K562 (cell line): Measurements from ENCODE around the gene FRMD3. TPM values are rescaled to one million over a fixed set of nuclear protein-coding genes. Genes with fewer than 3 reads are reported as not detected.

Experiments used
- ATAC-seq: fragments of 200-7000 bp; cut with Tn5 transposase; 3 replicates; pipeline ENCODE4 v1.9.1; 2020; ENCODE audit warnings: moderate library complexity
- BruUV-seq: library from RNA; stranded (reverse); fragments of 400-500 nt; replicated peaks from 2 replicates; lab custom pipeline; 2021; lab: Mats Ljungman, UMichigan
- CTCF ChIA-PET: fragments of 300-600 bp; formaldehyde crosslinking; extraction: SDS; loops from one replicate; lab custom pipeline; 2021; ENCODE audit warnings: low intra/inter-chr PET ratio; lab: Yijun Ruan, JAX
- POLR2A ChIA-PET: fragments of 300-600, 350-650 bp; sonication (Branson Sonifier 250); formaldehyde crosslinking; extraction: SDS; loops from one replicate; lab custom pipeline; 2021; ENCODE audit warnings: antibody characterized with exemption, inconsistent platforms; lab: Yijun Ruan, JAX
- DNase-seq, 4 experiments: peaks; one replicate each; pipeline versions ENCODE4 v3.0.0 to v3.0.0-alpha.2; 2011 to 2018; ENCODE audit warnings: low spot score in 3 of 4, mixed read lengths in 3 of 4; ENCODE audit errors: extremely low read depth in 1 of 4
- FAIRE-seq: peaks from 2 replicates; lab custom pipeline; 2011; peaks lifted over from hg19 to GRCh38; lab: Jason Lieb, UNC
- H2AFZ ChIP-seq: 2 replicates; pipeline ENCODE4 v1.6.0; 2011; ENCODE audit warnings: low read depth, low read length, control low read depth, inconsistent platforms
- H3K27ac ChIP-seq: fragments of 200-600 bp; 3 replicates; pipeline ENCODE4 v1.8.0; 2011; ENCODE audit warnings: low read depth, mild to moderate bottlenecking, control low read depth, inconsistent platforms, low read length, moderate library complexity, mixed read lengths; ENCODE audit errors: extremely low read depth
- H3K27me3 ChIP-seq, 2 experiments: fragments of 300-600 bp in 1 of 2; 2 replicates in 1 of 2; 3 replicates in 1 of 2; pipeline versions ENCODE4 v1.6.0 to v1.8.0; 2011; ENCODE audit warnings: inconsistent platforms in 2 of 2, low read length in 2 of 2, mild to moderate bottlenecking in 1 of 2, mixed read lengths in 1 of 2, moderate library complexity in 1 of 2; ENCODE audit not compliant: control insufficient read depth in 2 of 2, insufficient read depth in 2 of 2
- H3K36me3 ChIP-seq: fragments of 300-600 bp; 3 replicates; pipeline ENCODE4 v1.8.0; 2011; ENCODE audit warnings: mild to moderate bottlenecking, low read length, inconsistent platforms; ENCODE audit not compliant: control insufficient read depth, insufficient read depth
- H3K4me1 ChIP-seq, 2 experiments: fragments of 200-600 bp in 1 of 2; replicated peaks in 1 of 2; 2 replicates in 1 of 2; 3 replicates in 1 of 2; pipeline versions ENCODE4 v1.5.1 to v1.8.0; 2011; ENCODE audit warnings: inconsistent platforms in 2 of 2, low read length in 2 of 2, mild to moderate bottlenecking in 1 of 2, mixed read lengths in 1 of 2, moderate library complexity in 1 of 2; ENCODE audit not compliant: control insufficient read depth in 2 of 2, insufficient read depth in 2 of 2
- H3K4me2 ChIP-seq: 2 replicates; pipeline ENCODE4 v1.6.1; 2011; ENCODE audit warnings: low read length, control low read depth, inconsistent platforms, mixed read lengths; ENCODE audit not compliant: insufficient read depth
- H3K4me3 ChIP-seq: fragments of 200-600 bp; sonication (generic), shearing (Covaris generic); 2 replicates; pipeline ENCODE4 v1.5.1; 2016; ENCODE audit warnings: control low read depth, inconsistent platforms
- H3K79me2 ChIP-seq: fragments of 200-600 bp; 3 replicates; pipeline ENCODE4 v1.8.0; 2011; ENCODE audit warnings: low read length, inconsistent platforms; ENCODE audit not compliant: control insufficient read depth, insufficient read depth
- H3K9ac ChIP-seq, 2 experiments: 2 replicates each; pipeline versions ENCODE4 v1.6.0 to v1.6.1; 2011; ENCODE audit warnings: low read depth in 2 of 2, low read length in 2 of 2, control low read depth in 1 of 2, inconsistent platforms in 1 of 2, mild to moderate bottlenecking in 1 of 2, mixed read lengths in 1 of 2; ENCODE audit not compliant: insufficient read depth in 1 of 2
- H3K9me1 ChIP-seq: one replicate; pipeline ENCODE4 v1.6.0; 2011; ENCODE audit warnings: inconsistent platforms, mild to moderate bottlenecking, low read length, moderate library complexity; ENCODE audit not compliant: control insufficient read depth, insufficient read depth
- H3K9me3 ChIP-seq: replicated peaks from 2 replicates; pipeline ENCODE4 v1.5.1; 2011; ENCODE audit warnings: low read depth, low read length, inconsistent platforms; ENCODE audit not compliant: control insufficient read depth, insufficient read depth
- H4K20me1 ChIP-seq: replicated peaks from 2 replicates; pipeline ENCODE4 v1.6.1; 2011; ENCODE audit warnings: low read length, inconsistent platforms, mixed read lengths; ENCODE audit not compliant: control insufficient read depth, insufficient read depth
- DMBX1 ChIP-seq: fragments of 250-450 bp; sonication (Bioruptor Pico); IDR thresholded peaks from 2 replicates; pipeline ENCODE4 v1.8.0; 2022; ENCODE audit warnings: inconsistent platforms, mild to moderate bottlenecking, moderate library complexity, borderline replicate concordance
- EP400 ChIP-seq: fragments of 450-650 bp; IDR thresholded peaks from 2 replicates; pipeline ENCODE4 v1.6.1; 2017; ENCODE audit warnings: antibody characterized with exemption, mild to moderate bottlenecking, moderate library complexity
- KLF16 ChIP-seq: IDR thresholded peaks from 2 replicates; pipeline ENCODE4 v1.6.1; 2016; ENCODE audit warnings: antibody characterized with exemption
- L3MBTL2 ChIP-seq: fragments of 450-650 bp; IDR thresholded peaks from 2 replicates; pipeline ENCODE4 v1.6.1; 2016; ENCODE audit warnings: mild to moderate bottlenecking, moderate library complexity
- MECOM ChIP-seq: fragments of 250-450 bp; sonication (Bioruptor Pico); IDR thresholded peaks from 2 replicates; pipeline ENCODE4 v1.8.0; 2022; ENCODE audit warnings: inconsistent platforms
- NCOA2 ChIP-seq, 2 experiments: fragments of 450-650 bp; IDR thresholded peaks; 2 replicates each; pipeline ENCODE4 v1.6.1; 2018; ENCODE audit warnings: mild to moderate bottlenecking in 2 of 2, moderate library complexity in 1 of 2; ENCODE audit not compliant: partially characterized antibody in 2 of 2
- NFATC3 ChIP-seq: fragments of 450-650 bp; IDR thresholded peaks from 2 replicates; pipeline ENCODE4 v1.6.1; 2017; ENCODE audit warnings: mild to moderate bottlenecking
- NR2C1 ChIP-seq, 2 experiments: fragments of 450-650 bp; IDR thresholded peaks; 2 replicates each; pipeline ENCODE4 v1.6.1; 2017; ENCODE audit warnings: mild to moderate bottlenecking in 2 of 2, antibody characterized with exemption in 1 of 2, inconsistent platforms in 1 of 2, missing compliant biosample characterization in 1 of 2, missing genetic modification characterization in 1 of 2
- PTTG1 ChIP-seq: fragments of 450-650 bp; IDR thresholded peaks from 2 replicates; pipeline ENCODE4 v1.6.1; 2016; ENCODE audit warnings: low read depth, mild to moderate bottlenecking, missing genetic modification characterization, missing compliant biosample characterization
- RBM25 ChIP-seq: fragments of 200-400 bp; formaldehyde crosslinking; IDR thresholded peaks from 2 replicates; pipeline ENCODE4 v1.6.1; 2018; ENCODE audit warnings: low read length, low read depth, moderate library complexity; ENCODE audit not compliant: severe bottlenecking
- SAP30 ChIP-seq: fragments of 200-600 bp; sonication (generic); IDR thresholded peaks from 2 replicates; pipeline ENCODE4 v1.6.1; 2012; ENCODE audit warnings: borderline replicate concordance, low read depth, mild to moderate bottlenecking, moderate library complexity, low read length, control low read depth, inconsistent platforms; ENCODE audit not compliant: insufficient read depth, poor library complexity, severe bottlenecking
- ZNF146 ChIP-seq: IDR thresholded peaks from one replicate; pipeline ENCODE4 v1.6.1; 2018; ENCODE audit warnings: missing compliant biosample characterization; ENCODE audit not compliant: unreplicated experiment
- ZZZ3 ChIP-seq: fragments of 450-650 bp; IDR thresholded peaks from 2 replicates; pipeline ENCODE4 v1.6.1; 2016; ENCODE audit warnings: antibody characterized with exemption, mild to moderate bottlenecking, moderate library complexity
- WGBS: fragments of 100-300 bp; shearing (Covaris generic); methylation state at CpG from one replicate; pipeline ENCODE4 v1.1.6; 2016; ENCODE audit warnings: low coverage, mixed read lengths; ENCODE audit not compliant: insufficient coverage; ENCODE audit errors: missing lambda C conversion rate; 5-methylcytosine and 5-hydroxymethylcytosine counted together
- in situ Hi-C: fragments of 300-500 bp; cut with MboI; formaldehyde crosslinking; loops from 4 replicates; pipeline ENCODE4 v1.15.0; 2018; ENCODE audit warnings: inconsistent platforms, mixed read lengths
- intact Hi-C: fragments of 100-400 bp; cut with micrococcal nuclease; formaldehyde crosslinking; loops from 2 replicates; pipeline ENCODE4 v1.14.2; 2022
- polyA plus RNA-seq, 8 experiments: library from polyadenylated mRNA; depleted of rRNA in 4 of 8; stranded (reverse) in 5 of 8; unstranded in 3 of 8; fragments of >200 nt; fragmentation: Nextera tagmentation in 2 of 8; fragmentation: Illumina TruSeq in 1 of 8; extraction: Ambion mirVana in 2 of 8; extraction: Trizol in 1 of 8; gene quantifications; 2 replicates each; pipeline versions ENCODE4 v1.2.1 to v1.2.3, GENCODE V29; 2011 to 2014; ENCODE audit warnings: inconsistent platforms in 1 of 8, missing spikeins in 1 of 8
- total RNA-seq, 7 experiments: library from RNA; depleted of rRNA in 6 of 7; stranded (reverse); fragments of >200 nt in 6 of 7; fragmentation: Illumina TruSeq in 2 of 7; extraction: Trizol in 2 of 7; gene quantifications; 2 replicates each; pipeline versions ENCODE4 v1.2.1 to v1.2.3, GENCODE V29; 2011 to 2021; ENCODE audit warnings: low replicate concordance in 1 of 7

The FRMD3 gene
- total and polyA plus RNA-seq, 9 of the 15 experiments (the other 6 are each of a cell fraction or from before 2014, with no cell fraction given) = 0.09 to 0.51 (median 0.21) TPM

DNA sequence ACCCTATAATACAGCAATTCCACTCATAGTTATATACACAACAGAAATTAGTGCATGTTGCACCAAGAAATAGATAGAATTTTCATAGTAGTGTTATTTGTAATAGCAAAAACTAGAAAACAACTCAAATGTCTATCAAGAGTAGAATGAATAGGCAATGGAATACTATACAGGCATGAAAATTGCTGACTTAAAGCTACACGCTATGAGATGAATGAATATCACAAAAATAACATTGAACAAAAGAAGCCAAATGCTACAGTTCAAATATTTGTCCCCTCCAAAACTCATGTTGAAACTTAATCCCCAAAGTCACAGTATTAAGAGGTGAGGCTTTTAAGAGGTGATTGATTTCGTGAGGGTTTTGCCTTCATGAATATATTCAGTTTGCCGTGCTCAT, 215.1 kb downstream of the FRMD3 start:
- ATAC-seq (no peak), FAIRE-seq (no peak), DNase-seq (no peak)
- Histone ChIP-seq H2AFZ (no peak overlapping the region), H3K27ac (no peak overlapping the region), H3K4me1 (no peaks in the 10 kb centered on the region), H3K79me2 (no peaks in the 10 kb centered on the region), H3K4me2 (no peak overlapping the region), H4K20me1 (no peaks in the 10 kb centered on the region), H3K4me3 (no peak overlapping the region), H3K27me3 (no peaks in the 10 kb centered on the region), H3K9me1 (no peaks in the 10 kb centered on the region), H3K36me3 (no peaks in the 10 kb centered on the region), H3K9ac (no peak overlapping the region), H3K9me3 (no peaks in the 10 kb centered on the region)
- BruUV-seq = no TSS peak
- WGBS = 0% methylated on average over 3 of the region's 3 CpGs
- TF ChIP-seq RBM25 (peak; percentile 53), DMBX1 (no peak), ZNF146 (CRISPR knock-in tag) (peak; percentile 30), NFATC3 (no peak)
- CTCF ChIA-PET = no interaction called here
- in situ Hi-C loops = no loop called here
- POLR2A ChIA-PET = no interaction called here
- intact Hi-C loops = no loop called here

GRCh38 chr9:83322438-83322837, 215.8 kb downstream of the FRMD3 start:
- no peaks in the 10 kb centered on the region for H3K79me2 ChIP-seq
- intact Hi-C loops = no loop called here
- WGBS = 0% methylated on average over 1 of the region's 1 CpG

More at GRCh38 chr9:83322438-83322837, 215.8 kb downstream of the FRMD3 start:
- Histone ChIP-seq H3K27ac (no peak overlapping the region), H3K4me1 (no peaks in the 10 kb centered on the region), H4K20me1 (no peaks in the 10 kb centered on the region), H3K27me3 (no peaks in the 10 kb centered on the region), H3K36me3 (no peaks in the 10 kb centered on the region), H3K9me1 (no peaks in the 10 kb centered on the region)
- POLR2A ChIA-PET = no interaction called here
- no peak for FAIRE-seq
- no TSS peak for BruUV-seq
- no peak for TF ChIP-seq ZZZ3
- TF ChIP-seq EP400 = no peak
- TF ChIP-seq NCOA2 (IDR thresholded peaks at IDR 0.05; ENCODE audit: partially characterized antibody in 2 of 2) = no peak
- TF ChIP-seq MECOM (CRISPR knock-in tag) = no peak
- TF ChIP-seq L3MBTL2 = no peak
- TF ChIP-seq PTTG1 (tag) = no peak
- no peak for TF ChIP-seq KLF16
- TF ChIP-seq NR2C1 (IDR thresholded peaks at IDR 0.05) = no peak
- TF ChIP-seq NR2C1 (tag; IDR thresholded peaks at IDR 0.05) = no peak
- no peak for TF ChIP-seq SAP30
- TF ChIP-seq, all 486 proteins: peak for 0
- Histone ChIP-seq H3K9me3 (no peaks in the 10 kb centered on the region), H3K4me2 (no peak overlapping the region), H3K9ac (no peak overlapping the region), H2AFZ (no peak overlapping the region), H3K4me3 (no peak overlapping the region)
- in situ Hi-C loops = no loop called here
- DNase-seq (no peak), ATAC-seq (no peak)
- CTCF ChIA-PET = no interaction called here
